ENCODE measurements around the gene LRRC8D.

The LRRC8D gene

GRCh38 chr1:89898150-89898549 is 77.3 kb downstream of the LRRC8D start:
- DNase-seq = no peak

- no peak for DNase-seq
Measured at GRCh38 chr1:89898695-89899470, 78.1 kb downstream of the LRRC8D start.

GRCh38 chr1:89900323-89900722 is 79.5 kb downstream of the LRRC8D start:
- no peak for DNase-seq

GRCh38 chr1:89900791-89901708 is 80.2 kb downstream of the LRRC8D start:
- no peak for DNase-seq

GRCh38 chr1:89901957-89902669 is 81.3 kb downstream of the LRRC8D start:
- no peak for DNase-seq

GRCh38 chr1:89903550-89903949 is 82.7 kb downstream of the LRRC8D start:
- no peak for DNase-seq

GRCh38 chr1:89904219-89904980 is 83.6 kb downstream of the LRRC8D start:
- DNase-seq = no peak

GRCh38 chr1:89905395-89906058 is 84.7 kb downstream of the LRRC8D start:
- no peak for DNase-seq

- no peak for DNase-seq
Measured at GRCh38 chr1:89906088-89906487, 85.3 kb downstream of the LRRC8D start.

GRCh38 chr1:89907727-89908212 is 86.9 kb downstream of the LRRC8D start:
- no peak for DNase-seq

- DNase-seq = no peak
Measured at GRCh38 chr1:89908273-89908671, 87.4 kb downstream of the LRRC8D start.

- no peak for DNase-seq
Measured at GRCh38 chr1:89908672-89909436, 88.0 kb downstream of the LRRC8D start.

GRCh38 chr1:89910268-89910667 is 89.4 kb downstream of the LRRC8D start:
- DNase-seq = no peak

- DNase-seq = no peak
Measured at GRCh38 chr1:89910780-89911179, 89.9 kb downstream of the LRRC8D start.

GRCh38 chr1:89911191-89911991 is 90.6 kb downstream of the LRRC8D start:
- no peak for DNase-seq

- DNase-seq = no peak
Measured at GRCh38 chr1:89912073-89912472, 91.2 kb downstream of the LRRC8D start.

GRCh38 chr1:89913353-89914095 is 92.7 kb downstream of the LRRC8D start:
- DNase-seq = no peak

- no peak for DNase-seq
Measured at GRCh38 chr1:89917353-89917752, 96.5 kb downstream of the LRRC8D start.

- no peak for DNase-seq
Measured at GRCh38 chr1:89918127-89918793, 97.4 kb downstream of the LRRC8D start.
